ENCODE results near the gene KCNA3.

The KCNA3 gene

DNA sequence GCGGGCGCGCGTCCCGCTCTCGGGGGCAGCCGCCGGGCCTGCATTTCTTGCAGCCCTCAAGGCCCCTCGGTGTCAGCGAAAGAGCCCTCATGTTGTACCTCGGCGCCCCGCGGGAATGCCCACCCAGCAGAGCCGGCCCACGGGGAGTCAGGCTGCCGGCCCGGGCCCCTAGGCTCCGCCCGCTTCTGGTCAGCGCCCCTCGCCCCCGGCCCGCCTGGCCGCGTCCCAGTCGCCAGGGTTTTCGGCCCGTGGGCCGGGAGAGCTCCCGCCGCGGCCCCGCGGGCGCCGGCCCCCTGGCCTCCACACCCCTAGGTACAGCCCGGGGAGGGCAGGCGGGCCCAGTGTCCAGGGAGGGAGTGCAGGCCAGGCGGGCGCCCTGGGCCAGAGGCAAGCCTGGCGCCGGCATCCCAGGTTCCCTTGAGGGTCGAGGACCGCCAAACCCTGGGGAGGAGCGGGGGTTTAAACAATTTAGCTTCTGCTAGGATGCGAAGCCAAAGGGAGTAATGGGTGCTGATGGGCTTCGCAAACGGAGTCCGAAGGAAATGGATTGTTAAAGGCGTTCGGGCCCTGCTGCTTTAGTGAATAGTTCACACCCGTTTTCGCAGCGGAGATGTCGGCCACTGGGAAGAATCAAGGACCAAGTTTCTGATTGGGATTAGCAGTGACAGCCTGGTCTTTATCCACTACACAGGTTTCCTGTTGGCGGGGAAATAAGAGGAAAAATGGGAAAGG lies 486 bp upstream of the KCNA3 start:
- in situ Hi-C loops (cut with MboI; ENCODE audit: low pct_unique_long_range_greater_than_20kb, low sequenced_read_pairs, unreplicated experiment), result no loop called here
- DNase-seq (ENCODE audit: low spot score), result no peak
- TF ChIP-seq, protein P1, sequence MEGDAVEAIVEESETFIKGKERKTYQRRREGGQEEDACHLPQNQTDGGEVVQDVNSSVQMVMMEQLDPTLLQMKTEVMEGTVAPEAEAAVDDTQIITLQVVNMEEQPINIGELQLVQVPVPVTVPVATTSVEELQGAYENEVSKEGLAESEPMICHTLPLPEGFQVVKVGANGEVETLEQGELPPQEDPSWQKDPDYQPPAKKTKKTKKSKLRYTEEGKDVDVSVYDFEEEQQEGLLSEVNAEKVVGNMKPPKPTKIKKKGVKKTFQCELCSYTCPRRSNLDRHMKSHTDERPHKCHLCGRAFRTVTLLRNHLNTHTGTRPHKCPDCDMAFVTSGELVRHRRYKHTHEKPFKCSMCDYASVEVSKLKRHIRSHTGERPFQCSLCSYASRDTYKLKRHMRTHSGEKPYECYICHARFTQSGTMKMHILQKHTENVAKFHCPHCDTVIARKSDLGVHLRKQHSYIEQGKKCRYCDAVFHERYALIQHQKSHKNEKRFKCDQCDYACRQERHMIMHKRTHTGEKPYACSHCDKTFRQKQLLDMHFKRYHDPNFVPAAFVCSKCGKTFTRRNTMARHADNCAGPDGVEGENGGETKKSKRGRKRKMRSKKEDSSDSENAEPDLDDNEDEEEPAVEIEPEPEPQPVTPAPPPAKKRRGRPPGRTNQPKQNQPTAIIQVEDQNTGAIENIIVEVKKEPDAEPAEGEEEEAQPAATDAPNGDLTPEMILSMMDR (IDR thresholded peaks at IDR 0.05; ENCODE audit: extremely low read depth, insufficient read depth, missing control alignments), result no peak

DNA sequence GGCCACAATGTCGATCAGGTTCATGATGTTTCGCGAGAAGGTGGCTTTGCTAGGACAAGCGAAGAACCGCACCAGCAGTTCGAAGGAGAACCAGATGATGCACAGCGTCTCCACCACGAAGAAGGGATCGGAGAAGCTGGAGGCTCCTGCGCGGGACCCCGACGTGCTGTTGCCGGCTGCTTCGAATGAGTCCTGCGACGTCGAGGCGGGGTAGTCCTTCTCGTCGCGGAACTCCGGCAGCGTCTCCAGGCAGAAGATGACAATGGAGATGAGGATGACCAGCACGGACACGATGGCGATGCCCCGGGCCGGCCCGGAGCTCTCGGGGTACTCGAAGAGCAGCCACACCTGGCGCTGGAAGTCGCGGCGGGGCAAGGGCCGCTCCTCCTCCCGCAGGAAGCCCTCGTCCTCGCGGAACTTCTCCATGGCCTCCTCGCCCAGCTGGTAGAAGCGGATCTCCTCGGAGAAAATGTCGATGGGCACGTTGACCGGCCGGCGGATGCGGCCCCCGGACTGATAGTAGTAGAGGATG lies 869 bp downstream of the KCNA3 start:
- in situ Hi-C loops (cut with MboI; ENCODE audit: low pct_unique_long_range_greater_than_20kb, low sequenced_read_pairs, unreplicated experiment), result no loop called here
- TF ChIP-seq, protein P1 (IDR thresholded peaks at IDR 0.05; ENCODE audit: extremely low read depth, insufficient read depth, missing control alignments), result no peak
- no peak for DNase-seq (ENCODE audit: low spot score)

DNA sequence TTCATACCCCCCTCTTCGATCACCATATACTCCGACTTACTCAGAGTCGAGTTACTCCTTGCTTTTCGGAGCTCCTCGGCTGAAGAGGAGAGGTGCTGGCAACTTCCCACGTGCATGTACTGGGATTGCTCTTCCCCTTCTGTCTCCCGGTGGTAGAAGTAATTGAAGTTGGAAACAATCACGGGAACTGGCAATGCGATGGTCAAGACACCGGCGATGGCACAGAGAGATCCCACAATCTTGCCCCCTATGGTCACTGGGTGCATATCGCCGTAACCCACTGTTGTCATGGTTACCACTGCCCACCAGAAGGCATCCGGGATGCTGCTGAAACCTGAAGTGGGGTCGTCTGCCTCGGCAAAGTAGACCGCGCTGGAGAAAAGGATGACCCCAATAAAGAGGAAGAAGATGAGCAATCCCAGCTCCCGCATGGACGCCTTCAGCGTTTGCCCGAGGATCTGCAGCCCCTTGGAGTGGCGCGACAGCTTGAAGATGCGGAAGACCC lies 1.5 kb downstream of the KCNA3 start:
- in situ Hi-C loops (cut with MboI; ENCODE audit: low pct_unique_long_range_greater_than_20kb, low sequenced_read_pairs, unreplicated experiment), result no loop called here
- DNase-seq (ENCODE audit: low spot score), result no peak
- TF ChIP-seq, protein P1 (IDR thresholded peaks at IDR 0.05; ENCODE audit: extremely low read depth, insufficient read depth, missing control alignments), result no peak

DNA sequence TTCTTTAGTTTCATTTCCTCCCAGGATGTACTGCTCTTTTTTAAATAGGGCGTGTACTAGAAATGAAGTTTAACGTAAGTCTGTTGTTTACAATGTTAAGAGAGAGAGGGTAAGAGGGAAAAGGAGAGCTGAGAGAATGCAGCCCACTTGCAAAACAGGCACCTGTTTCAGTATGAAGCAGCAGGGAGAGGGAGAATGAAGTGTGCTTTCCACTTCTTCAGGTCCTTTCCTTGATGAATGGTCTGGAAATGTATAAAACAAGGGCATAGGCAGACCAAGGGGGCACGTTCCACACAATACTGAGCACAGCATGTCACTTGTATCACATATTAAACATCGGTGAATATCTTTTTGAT lies 2.0 kb downstream of the KCNA3 start:
- TF ChIP-seq, protein P1 (IDR thresholded peaks at IDR 0.05; ENCODE audit: extremely low read depth, insufficient read depth, missing control alignments), result no peak
- in situ Hi-C loops (cut with MboI; ENCODE audit: low pct_unique_long_range_greater_than_20kb, low sequenced_read_pairs, unreplicated experiment), result no loop called here
- DNase-seq (ENCODE audit: low spot score), result peak; percentile 70

DNA sequence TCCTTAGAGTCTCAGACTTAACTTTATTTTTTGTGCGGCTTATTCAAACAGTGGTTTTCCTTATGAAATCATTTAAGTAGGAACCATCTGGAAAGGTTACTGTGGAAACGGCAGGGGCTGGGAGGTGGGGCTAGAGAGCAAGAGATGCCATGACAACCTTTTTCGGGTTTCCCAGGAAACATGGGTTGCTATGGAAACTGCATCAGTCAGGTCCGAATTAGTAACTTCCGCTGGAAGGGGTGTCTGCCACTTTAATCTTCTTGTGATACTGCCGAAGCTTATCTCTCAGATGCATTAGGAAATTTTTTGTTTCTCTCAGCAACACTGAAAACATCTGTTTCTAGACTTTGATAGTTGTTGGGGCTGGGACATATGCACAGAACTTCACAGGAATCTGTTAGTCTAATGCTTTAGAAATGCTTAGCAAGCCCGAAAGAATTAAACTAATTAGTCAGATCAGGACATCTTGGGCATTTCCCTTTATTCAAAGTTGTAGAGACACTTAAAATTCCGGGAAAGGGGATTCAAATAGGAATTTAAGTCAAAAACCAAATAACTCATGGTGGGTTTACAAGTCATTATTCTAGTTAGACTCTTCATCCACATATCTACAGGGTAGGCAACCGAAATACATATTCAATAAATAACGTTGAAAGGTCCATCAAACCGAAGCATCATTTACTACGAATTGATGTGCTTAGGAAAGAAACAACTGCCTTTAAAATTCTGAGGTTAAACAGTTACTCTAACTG lies 2.6 kb downstream of the KCNA3 start:
- in situ Hi-C loops (cut with MboI; ENCODE audit: low pct_unique_long_range_greater_than_20kb, low sequenced_read_pairs, unreplicated experiment), result no loop called here
- DNase-seq (ENCODE audit: low spot score), result peak; percentile 36
- TF ChIP-seq, protein P1 (IDR thresholded peaks at IDR 0.05; ENCODE audit: extremely low read depth, insufficient read depth, missing control alignments), result no peak

DNA sequence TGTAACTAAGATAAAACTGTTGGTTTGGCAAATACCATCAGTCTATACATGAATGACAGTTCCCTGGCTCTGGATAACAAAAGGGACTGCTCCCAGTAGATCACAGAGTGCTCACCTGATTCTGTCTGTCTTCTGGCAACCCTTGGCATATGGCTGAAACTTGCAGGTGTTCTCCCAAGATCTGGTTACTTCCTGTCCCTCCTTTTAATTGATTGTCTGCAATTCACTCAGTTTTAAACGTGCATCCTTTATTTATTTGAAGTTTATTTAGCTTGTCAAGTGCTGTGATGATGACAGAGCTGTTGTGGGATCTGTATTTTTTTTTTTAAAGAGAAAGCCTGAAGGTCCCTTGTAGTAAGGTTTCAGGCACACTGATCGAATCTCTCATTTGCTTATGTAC lies 3.4 kb downstream of the KCNA3 start:
- in situ Hi-C loops (cut with MboI; ENCODE audit: low pct_unique_long_range_greater_than_20kb, low sequenced_read_pairs, unreplicated experiment), result no loop called here
- no peak for DNase-seq (ENCODE audit: low spot score)
- TF ChIP-seq, protein P1 (IDR thresholded peaks at IDR 0.05; ENCODE audit: extremely low read depth, insufficient read depth, missing control alignments), result no peak

Data from GM13977 (cell line).